NCI-H2107 (cell line): Measurements from ENCODE around the gene DESI2.
"Not testable (repeated sequence)": the region's sequence is repeated elsewhere in the genome, so short reads cannot be mapped to it uniquely, and the experiment has no call there.

Experiments
- DNase-seq: peaks from one replicate; lab custom pipeline; 2025; lab: John Stamatoyannopoulos, UW

Gene DESI2

GRCh38 chr1:244654108-244655038, 1.4 kb downstream of the DESI2 start:
- no peak for DNase-seq

- DNase-seq: no peak
Measured at GRCh38 chr1:244655186-244655585, 2.3 kb downstream of the DESI2 start.

GRCh38 chr1:244657421-244657820, 4.5 kb downstream of the DESI2 start:
- DNase-seq: no peak

- DNase-seq: no peak
Measured at GRCh38 chr1:244659694-244660093, 6.8 kb downstream of the DESI2 start.

GRCh38 chr1:244660595-244660994, 7.7 kb downstream of the DESI2 start:
- no peak for DNase-seq

GRCh38 chr1:244661569-244662312, 8.8 kb downstream of the DESI2 start:
- not testable (repeated sequence) for DNase-seq

GRCh38 chr1:244662599-244662998, 9.7 kb downstream of the DESI2 start:
- DNase-seq: no peak

- no peak for DNase-seq
Measured at GRCh38 chr1:244664353-244664752, 11.4 kb downstream of the DESI2 start.

- peak; percentile 85 for DNase-seq
Measured at GRCh38 chr1:244665771-244666217, 12.9 kb downstream of the DESI2 start.

GRCh38 chr1:244666672-244667418, 13.9 kb downstream of the DESI2 start:
- DNase-seq: not testable (repeated sequence)

- no peak for DNase-seq
Measured at GRCh38 chr1:244667797-244668196, 14.9 kb downstream of the DESI2 start.

- no peak for DNase-seq
Measured at GRCh38 chr1:244672946-244673682, 20.2 kb downstream of the DESI2 start.

- no peak for DNase-seq
Measured at GRCh38 chr1:244674446-244674845, 21.5 kb downstream of the DESI2 start.

- DNase-seq: no peak
Measured at GRCh38 chr1:244675167-244675566, 22.2 kb downstream of the DESI2 start.

- no peak for DNase-seq
Measured at GRCh38 chr1:244678697-244679096, 25.8 kb downstream of the DESI2 start.

- DNase-seq: no peak
Measured at GRCh38 chr1:244680667-244681066, 27.7 kb downstream of the DESI2 start.

- DNase-seq: not testable (repeated sequence)
Measured at GRCh38 chr1:244682087-244682486, 29.2 kb downstream of the DESI2 start.

GRCh38 chr1:244695937-244696336, 43.0 kb downstream of the DESI2 start:
- no peak for DNase-seq

GRCh38 chr1:244699741-244700140, 46.8 kb downstream of the DESI2 start:
- no peak for DNase-seq

GRCh38 chr1:244700808-244701207, 47.9 kb downstream of the DESI2 start:
- no peak for DNase-seq

GRCh38 chr1:244702620-244703019, 49.7 kb downstream of the DESI2 start:
- DNase-seq: no peak

GRCh38 chr1:244704107-244704506, 51.2 kb downstream of the DESI2 start:
- no peak for DNase-seq
